Measurements from ENCODE around the gene ZYG11A.
"Not testable (repeated sequence)": the region's sequence is repeated elsewhere in the genome, so short reads cannot be mapped to it uniquely, and the experiment has no call there.

The ZYG11A gene

DNA sequence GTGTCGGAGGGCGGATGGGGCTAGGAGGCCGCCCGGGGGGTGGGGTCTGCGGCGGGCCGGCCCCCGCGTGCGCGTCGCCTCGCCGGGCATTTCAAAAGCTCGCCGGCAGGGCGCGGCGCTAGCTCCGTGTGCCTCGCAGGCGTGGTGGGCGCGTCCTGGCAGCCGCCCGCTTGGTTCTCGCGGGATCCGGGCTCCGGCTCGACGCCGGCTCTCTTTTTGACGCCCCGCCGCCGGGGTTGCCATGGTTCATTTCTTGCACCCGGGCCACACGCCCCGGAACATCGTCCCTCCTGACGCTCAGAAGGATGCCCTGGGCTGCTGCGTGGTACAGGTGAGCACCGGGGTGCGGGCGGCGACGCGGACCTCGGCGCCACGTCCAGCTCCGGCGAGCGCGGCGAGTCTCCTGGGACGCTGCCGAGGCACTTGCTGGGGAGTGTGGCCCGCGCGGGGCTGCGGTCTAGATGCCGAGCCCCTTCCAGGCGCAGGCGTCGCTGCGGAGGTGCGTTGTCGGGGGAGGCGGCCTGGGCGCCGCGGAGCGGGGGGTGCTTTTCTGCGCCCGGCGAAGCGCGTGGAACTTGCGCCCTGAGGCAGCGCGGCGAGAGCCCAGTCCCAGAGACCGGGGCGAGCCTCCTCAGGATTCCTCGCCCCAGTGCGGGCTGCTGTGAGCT, at the start of gene ZYG11A:
ZYG11A (plus strand) TSS at position 118 of the 668 bp plus-strand sequence; CDS start at position 242, 124 bp downstream.
- peak within 1 kb of the TSS; percentile 78 for H3K4me3 ChIP-seq (ENCODE audit: low read depth, low read length, poor library complexity, severe bottlenecking)
- H3K79me2 ChIP-seq (ENCODE audit: insufficient read depth, low read length): peaks cover 35% of the 10 kb centered on the region
- H3F3A ChIP-seq (ENCODE audit: insufficient read depth, low read length): no peaks in the 10 kb centered on the region
- no peaks in the 10 kb centered on the region for H3K9me2 ChIP-seq (ENCODE audit: low read depth, low read length)
- no peaks in the 10 kb centered on the region for H4K20me1 ChIP-seq (ENCODE audit: insufficient read depth, low read length)
- no peak for TF ChIP-seq EZH2 (IDR thresholded peaks at IDR 0.05; ENCODE audit: borderline replicate concordance, low read length)
- TF ChIP-seq, protein P1, sequence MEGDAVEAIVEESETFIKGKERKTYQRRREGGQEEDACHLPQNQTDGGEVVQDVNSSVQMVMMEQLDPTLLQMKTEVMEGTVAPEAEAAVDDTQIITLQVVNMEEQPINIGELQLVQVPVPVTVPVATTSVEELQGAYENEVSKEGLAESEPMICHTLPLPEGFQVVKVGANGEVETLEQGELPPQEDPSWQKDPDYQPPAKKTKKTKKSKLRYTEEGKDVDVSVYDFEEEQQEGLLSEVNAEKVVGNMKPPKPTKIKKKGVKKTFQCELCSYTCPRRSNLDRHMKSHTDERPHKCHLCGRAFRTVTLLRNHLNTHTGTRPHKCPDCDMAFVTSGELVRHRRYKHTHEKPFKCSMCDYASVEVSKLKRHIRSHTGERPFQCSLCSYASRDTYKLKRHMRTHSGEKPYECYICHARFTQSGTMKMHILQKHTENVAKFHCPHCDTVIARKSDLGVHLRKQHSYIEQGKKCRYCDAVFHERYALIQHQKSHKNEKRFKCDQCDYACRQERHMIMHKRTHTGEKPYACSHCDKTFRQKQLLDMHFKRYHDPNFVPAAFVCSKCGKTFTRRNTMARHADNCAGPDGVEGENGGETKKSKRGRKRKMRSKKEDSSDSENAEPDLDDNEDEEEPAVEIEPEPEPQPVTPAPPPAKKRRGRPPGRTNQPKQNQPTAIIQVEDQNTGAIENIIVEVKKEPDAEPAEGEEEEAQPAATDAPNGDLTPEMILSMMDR (IDR thresholded peaks at IDR 0.05; ENCODE audit: low read length): no peak
- no peaks in the 10 kb centered on the region for H3K36me3 ChIP-seq (ENCODE audit: insufficient read depth, low read length)
- H3K9me3 ChIP-seq (ENCODE audit: low read length): no peaks in the 10 kb centered on the region
- H3K27me3 ChIP-seq (ENCODE audit: insufficient read depth, low read length): no peaks in the 10 kb centered on the region; the same call in 1 of the 2 replicates
- H3K9ac ChIP-seq (ENCODE audit: low read length): peak within 1 kb of the TSS; percentile 76
- peak within 1 kb of the TSS; percentile 93 for H2AFZ ChIP-seq (ENCODE audit: low read length)
- H3K27ac ChIP-seq (ENCODE audit: low read depth, low read length, poor library complexity, severe bottlenecking): peak within 1 kb of the TSS; percentile 75
- peaks cover 16% of the 10 kb centered on the region for H3K4me1 ChIP-seq (ENCODE audit: insufficient read depth, low read length, severe bottlenecking)
- H3K4me2 ChIP-seq (ENCODE audit: low read length): peak within 1 kb of the TSS; percentile 83

DNA sequence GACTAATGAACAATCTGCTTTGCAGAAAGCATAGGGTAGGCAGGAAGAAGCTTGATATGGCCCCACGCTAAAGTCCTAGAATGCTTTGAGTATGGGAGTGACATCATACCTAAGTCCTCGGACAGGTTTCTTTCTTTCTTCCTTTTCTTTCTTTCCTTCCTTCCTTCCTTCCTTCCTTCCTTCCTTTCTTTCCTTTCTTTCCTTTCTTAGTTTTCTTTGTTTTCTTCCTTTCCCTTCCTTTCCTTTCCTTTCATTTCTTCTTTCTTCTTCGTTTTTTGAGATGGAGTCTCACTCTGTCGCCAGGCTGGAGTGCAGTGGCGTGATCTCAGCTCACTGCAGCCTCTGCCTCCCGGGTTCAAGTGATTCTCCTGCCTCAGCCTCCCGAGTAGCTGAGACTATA, 48.8 kb upstream of the ZYG11A start:
- not testable (repeated sequence) for H3K9me3 ChIP-seq (ENCODE audit: low read length); H3K27ac ChIP-seq (ENCODE audit: low read depth, low read length, poor library complexity, severe bottlenecking); H3K79me2 ChIP-seq (ENCODE audit: insufficient read depth, low read length); H3K36me3 ChIP-seq (ENCODE audit: insufficient read depth, low read length); H4K20me1 ChIP-seq (ENCODE audit: insufficient read depth, low read length); H2AFZ ChIP-seq (ENCODE audit: low read length); H3K4me3 ChIP-seq (ENCODE audit: low read depth, low read length, poor library complexity, severe bottlenecking); H3K9ac ChIP-seq (ENCODE audit: low read length); H3K4me2 ChIP-seq (ENCODE audit: low read length); H3K4me1 ChIP-seq (ENCODE audit: insufficient read depth, low read length, severe bottlenecking); H3K27me3 ChIP-seq (ENCODE audit: insufficient read depth, low read length); H3K9me2 ChIP-seq (ENCODE audit: low read depth, low read length); H3F3A ChIP-seq (ENCODE audit: insufficient read depth, low read length)

DNA sequence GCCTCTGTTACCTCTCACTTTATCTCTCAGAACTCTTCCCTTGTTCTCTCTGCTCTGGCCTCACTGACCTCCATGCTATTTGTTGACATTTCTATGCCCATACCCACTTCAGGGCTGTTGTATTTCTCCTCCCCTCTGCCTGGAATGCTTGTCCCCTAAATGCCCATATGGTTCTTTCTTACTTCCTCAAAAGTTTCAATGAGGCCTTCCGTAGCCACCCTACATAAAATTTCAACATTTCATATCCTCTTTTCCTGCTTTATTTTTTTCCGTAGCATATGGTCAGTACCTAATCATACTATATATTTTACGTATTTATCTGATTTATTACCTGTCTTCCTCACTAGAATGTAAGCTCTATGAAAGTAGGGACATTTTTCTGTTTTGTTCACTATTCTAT, 47.1 kb upstream of the ZYG11A start:
- TF ChIP-seq, protein P1 (IDR thresholded peaks at IDR 0.05; ENCODE audit: low read length): no peak
- TF ChIP-seq EZH2 (IDR thresholded peaks at IDR 0.05; ENCODE audit: borderline replicate concordance, low read length): no peak
- no peak overlapping the region for H3K27ac ChIP-seq (ENCODE audit: low read depth, low read length, poor library complexity, severe bottlenecking)
- no peak overlapping the region for H2AFZ ChIP-seq (ENCODE audit: low read length)
- H3K9ac ChIP-seq (ENCODE audit: low read length): no peak overlapping the region
- H3K27me3 ChIP-seq (ENCODE audit: insufficient read depth, low read length): no peaks in the 10 kb centered on the region
- H3K36me3 ChIP-seq (ENCODE audit: insufficient read depth, low read length): peaks cover 4% of the 10 kb centered on the region; the same call in 1 of the 2 replicates
- H4K20me1 ChIP-seq (ENCODE audit: insufficient read depth, low read length): no peaks in the 10 kb centered on the region
- no peaks in the 10 kb centered on the region for H3F3A ChIP-seq (ENCODE audit: insufficient read depth, low read length)
- H3K9me2 ChIP-seq (ENCODE audit: low read depth, low read length): no peaks in the 10 kb centered on the region
- no peak overlapping the region for H3K4me3 ChIP-seq (ENCODE audit: low read depth, low read length, poor library complexity, severe bottlenecking)
- no peak overlapping the region for H3K4me2 ChIP-seq (ENCODE audit: low read length)
- H3K79me2 ChIP-seq (ENCODE audit: insufficient read depth, low read length): no peaks in the 10 kb centered on the region
- no peaks in the 10 kb centered on the region for H3K9me3 ChIP-seq (ENCODE audit: low read length)
- H3K4me1 ChIP-seq (ENCODE audit: insufficient read depth, low read length, severe bottlenecking): no peaks in the 10 kb centered on the region

DNA sequence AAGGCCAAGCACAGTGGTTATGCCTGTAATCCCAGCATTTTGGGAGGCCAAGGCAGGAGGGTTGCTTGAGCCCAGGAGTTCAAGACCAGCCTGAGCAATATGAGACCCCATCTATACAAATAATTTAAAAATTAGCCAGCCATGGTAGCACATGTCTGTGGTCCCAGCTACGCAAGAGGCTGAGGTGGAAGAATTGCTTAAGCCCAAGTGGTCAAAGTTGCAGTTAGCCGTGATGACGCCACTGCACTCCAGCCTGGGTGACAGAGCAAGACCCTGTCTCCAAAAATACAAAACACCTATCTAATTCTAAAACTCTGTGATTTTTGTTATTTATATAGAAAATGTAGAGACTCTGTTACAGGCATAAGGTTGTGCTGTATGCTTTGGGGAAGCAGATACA, 44.2 kb upstream of the ZYG11A start:
- Histone ChIP-seq H3K79me2 (ENCODE audit: insufficient read depth, low read length) (no peaks in the 10 kb centered on the region), H4K20me1 (ENCODE audit: insufficient read depth, low read length) (no peaks in the 10 kb centered on the region), H3K4me2 (ENCODE audit: low read length) (no peak overlapping the region), H3K4me1 (ENCODE audit: insufficient read depth, low read length, severe bottlenecking) (no peaks in the 10 kb centered on the region), H3K27me3 (ENCODE audit: insufficient read depth, low read length) (no peaks in the 10 kb centered on the region), H3K9ac (ENCODE audit: low read length) (no peak overlapping the region), H3K9me2 (ENCODE audit: low read depth, low read length) (no peaks in the 10 kb centered on the region), H3K4me3 (ENCODE audit: low read depth, low read length, poor library complexity, severe bottlenecking) (no peak overlapping the region), H3F3A (ENCODE audit: insufficient read depth, low read length) (no peaks in the 10 kb centered on the region), H3K36me3 (ENCODE audit: insufficient read depth, low read length) (peaks cover 4% of the 10 kb centered on the region; the same call in 1 of the 2 replicates), H3K27ac (ENCODE audit: low read depth, low read length, poor library complexity, severe bottlenecking) (no peak overlapping the region), H2AFZ (ENCODE audit: low read length) (no peak overlapping the region), H3K9me3 (ENCODE audit: low read length) (no peaks in the 10 kb centered on the region)
- no peak for TF ChIP-seq EZH2 (IDR thresholded peaks at IDR 0.05; ENCODE audit: borderline replicate concordance, low read length)
- TF ChIP-seq, protein P1 (IDR thresholded peaks at IDR 0.05; ENCODE audit: low read length): no peak
